ENCODE measurements around the gene PRSS36. TPM values are rescaled to one million over a fixed set of nuclear protein-coding genes. Genes with fewer than 3 reads are reported as not detected.
A peak's percentile ranks its signal among the peaks of the same experiment; 100 is the strongest.

PRSS36 gene
- total and polyA plus RNA-seq, 9 of the 15 experiments (the other 6 are each of a cell fraction or from before 2014, with no cell fraction given): 0.09 to 1.2 (median 0.54) TPM; not detected in 2

- TF ChIP-seq REST (IDR thresholded peaks at IDR 0.05; ENCODE audit: borderline replicate concordance): 0 out of 2 replicates have a peak, but pooled peaks have one; percentile 19
- no peak for TF ChIP-seq REST (CRISPR knock-in tag; IDR thresholded peaks at IDR 0.05; ENCODE audit: low read depth)
- TF ChIP-seq UBTF (IDR thresholded peaks at IDR 0.05; ENCODE audit: borderline replicate concordance in 1 of 2, low read depth in 2 of 2, low read length in 2 of 2): no peak
- no peak for TF ChIP-seq ZNF124 (CRISPR knock-in tag; IDR thresholded peaks at IDR 0.05)
- no peak for TF ChIP-seq ZNF408 (CRISPR knock-in tag; IDR thresholded peaks at IDR 0.05; ENCODE audit: low read depth)
- TF ChIP-seq RB1 (IDR thresholded peaks at IDR 0.05; ENCODE audit: low read depth): peak; percentile 63; the same call in 1 of the 2 replicates
- peak; percentile 24; the same call in 1 of the 2 replicates for TF ChIP-seq VEZF1 (CRISPR knock-in tag; IDR thresholded peaks at IDR 0.05)
- peak; percentile 38; the same call in 1 of the 2 replicates for TF ChIP-seq RBFOX2 (IDR thresholded peaks at IDR 0.05; ENCODE audit: low read depth, low read length)
- peak; percentile 59 for TF ChIP-seq ZFX (CRISPR knock-in tag; IDR thresholded peaks at IDR 0.05)
- no peak for TF ChIP-seq GTF3C2 (IDR thresholded peaks at IDR 0.05; ENCODE audit: borderline replicate concordance, extremely low read depth, insufficient read length)
- no peak for TF ChIP-seq NBN (IDR thresholded peaks at IDR 0.05; ENCODE audit: low read depth)
- peak; percentile 77; the same call in 1 of the 2 replicates for TF ChIP-seq MAX (CRISPR knock-in tag; IDR thresholded peaks at IDR 0.05)
Observed at GRCh38 chr16:31148281-31148728, 1.6 kb downstream of the PRSS36 start (continued).

Data from K562 (cell line).